ENCODE results near the gene TPRN.

GRCh38 chr9:137174722-137175293, 25.7 kb downstream of the TPRN start:
- TF ChIP-seq, protein P1, sequence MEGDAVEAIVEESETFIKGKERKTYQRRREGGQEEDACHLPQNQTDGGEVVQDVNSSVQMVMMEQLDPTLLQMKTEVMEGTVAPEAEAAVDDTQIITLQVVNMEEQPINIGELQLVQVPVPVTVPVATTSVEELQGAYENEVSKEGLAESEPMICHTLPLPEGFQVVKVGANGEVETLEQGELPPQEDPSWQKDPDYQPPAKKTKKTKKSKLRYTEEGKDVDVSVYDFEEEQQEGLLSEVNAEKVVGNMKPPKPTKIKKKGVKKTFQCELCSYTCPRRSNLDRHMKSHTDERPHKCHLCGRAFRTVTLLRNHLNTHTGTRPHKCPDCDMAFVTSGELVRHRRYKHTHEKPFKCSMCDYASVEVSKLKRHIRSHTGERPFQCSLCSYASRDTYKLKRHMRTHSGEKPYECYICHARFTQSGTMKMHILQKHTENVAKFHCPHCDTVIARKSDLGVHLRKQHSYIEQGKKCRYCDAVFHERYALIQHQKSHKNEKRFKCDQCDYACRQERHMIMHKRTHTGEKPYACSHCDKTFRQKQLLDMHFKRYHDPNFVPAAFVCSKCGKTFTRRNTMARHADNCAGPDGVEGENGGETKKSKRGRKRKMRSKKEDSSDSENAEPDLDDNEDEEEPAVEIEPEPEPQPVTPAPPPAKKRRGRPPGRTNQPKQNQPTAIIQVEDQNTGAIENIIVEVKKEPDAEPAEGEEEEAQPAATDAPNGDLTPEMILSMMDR (IDR thresholded peaks at IDR 0.05) = no peak
- TF ChIP-seq POLR2AphosphoS5 (IDR thresholded peaks at IDR 0.05) (no peak), POLR2A (IDR thresholded peaks at IDR 0.05) (no peak), EP300 (IDR thresholded peaks at IDR 0.05) (no peak)

All from sigmoid colon (tissue), 4 donors.